ENCODE measurements around the gene OOSP2.
"Not testable (repeated sequence)": the region's sequence is repeated elsewhere in the genome, so short reads cannot be mapped to it uniquely, and the experiment has no call there.

DNA sequence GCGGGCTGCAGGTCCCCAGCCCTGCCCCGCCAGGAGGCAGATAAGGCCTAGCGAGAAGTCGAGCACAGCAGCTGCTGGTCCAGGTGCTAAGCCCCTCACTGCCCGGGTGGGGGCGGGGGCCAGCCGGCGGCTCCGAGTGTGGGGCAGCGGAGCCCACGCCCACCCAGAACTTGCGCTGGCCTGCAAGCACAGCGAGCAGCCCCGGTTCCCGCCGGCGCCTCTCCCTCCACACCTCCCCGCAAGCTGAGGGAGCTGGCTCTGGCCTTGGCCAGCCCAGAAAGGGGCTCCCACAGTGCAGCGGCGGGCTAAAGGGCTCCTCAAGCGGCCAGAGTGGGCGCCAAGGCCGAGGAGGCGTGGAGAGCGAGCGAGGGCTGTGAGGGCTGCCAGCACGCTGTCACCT lies 19.8 kb upstream of the OOSP2 start:
- TF ChIP-seq, protein P1, sequence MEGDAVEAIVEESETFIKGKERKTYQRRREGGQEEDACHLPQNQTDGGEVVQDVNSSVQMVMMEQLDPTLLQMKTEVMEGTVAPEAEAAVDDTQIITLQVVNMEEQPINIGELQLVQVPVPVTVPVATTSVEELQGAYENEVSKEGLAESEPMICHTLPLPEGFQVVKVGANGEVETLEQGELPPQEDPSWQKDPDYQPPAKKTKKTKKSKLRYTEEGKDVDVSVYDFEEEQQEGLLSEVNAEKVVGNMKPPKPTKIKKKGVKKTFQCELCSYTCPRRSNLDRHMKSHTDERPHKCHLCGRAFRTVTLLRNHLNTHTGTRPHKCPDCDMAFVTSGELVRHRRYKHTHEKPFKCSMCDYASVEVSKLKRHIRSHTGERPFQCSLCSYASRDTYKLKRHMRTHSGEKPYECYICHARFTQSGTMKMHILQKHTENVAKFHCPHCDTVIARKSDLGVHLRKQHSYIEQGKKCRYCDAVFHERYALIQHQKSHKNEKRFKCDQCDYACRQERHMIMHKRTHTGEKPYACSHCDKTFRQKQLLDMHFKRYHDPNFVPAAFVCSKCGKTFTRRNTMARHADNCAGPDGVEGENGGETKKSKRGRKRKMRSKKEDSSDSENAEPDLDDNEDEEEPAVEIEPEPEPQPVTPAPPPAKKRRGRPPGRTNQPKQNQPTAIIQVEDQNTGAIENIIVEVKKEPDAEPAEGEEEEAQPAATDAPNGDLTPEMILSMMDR (IDR thresholded peaks at IDR 0.05; ENCODE audit: low read length) = not testable (repeated sequence)
- not testable (repeated sequence) for TF ChIP-seq EZH2 (IDR thresholded peaks at IDR 0.05; ENCODE audit: borderline replicate concordance, low read length)

Data from OCI-LY1 (cell line).